T-helper 1 cell treated with Interleukin-12 subunit alpha and Interleukin-12 subunit beta and Interleukin-4 antibody, amounts not matched to agents 30 ng/mL and 1 ng/mL, for 36 hours (primary cell): ENCODE measurements around the gene HMGN4. TPM values are rescaled to one million over a fixed set of nuclear protein-coding genes. Genes with fewer than 3 reads are reported as not detected.
"Not testable (repeated sequence)": the region's sequence is repeated elsewhere in the genome, so short reads cannot be mapped to it uniquely, and the experiment has no call there.

Source experiments
- intact Hi-C: fragments of 100-400 bp; cut with micrococcal nuclease; formaldehyde crosslinking; loops from one replicate; pipeline ENCODE4 v1.15.1; 2024
- total RNA-seq: library from RNA; stranded (reverse); gene quantifications from 2 replicates; pipeline ENCODE4 v1.2.3, GENCODE V29; 2022

The HMGN4 gene
- total RNA-seq, 1 donor from 2014 or later: 84.5 TPM

DNA sequence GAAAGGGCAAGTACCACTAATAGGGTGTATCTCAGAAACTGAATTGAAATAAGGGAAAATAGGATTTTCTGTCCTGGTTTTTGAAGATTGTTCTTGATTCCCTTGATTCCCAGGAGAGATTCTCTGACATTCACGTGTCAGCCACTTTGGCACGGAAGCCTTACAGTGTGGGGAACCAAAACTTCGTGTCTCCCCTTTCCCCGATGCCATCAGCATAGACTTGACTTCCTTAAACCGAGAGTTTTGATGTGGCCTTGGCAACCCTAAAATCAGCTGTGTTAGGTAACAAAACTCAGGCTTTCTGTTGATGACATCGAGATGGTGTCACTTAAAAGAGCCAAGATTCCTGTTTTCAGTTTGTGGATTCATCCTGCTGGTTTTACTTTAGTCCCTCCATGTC lies 7.5 kb downstream of the HMGN4 start:
- intact Hi-C loops: no loop called here

DNA sequence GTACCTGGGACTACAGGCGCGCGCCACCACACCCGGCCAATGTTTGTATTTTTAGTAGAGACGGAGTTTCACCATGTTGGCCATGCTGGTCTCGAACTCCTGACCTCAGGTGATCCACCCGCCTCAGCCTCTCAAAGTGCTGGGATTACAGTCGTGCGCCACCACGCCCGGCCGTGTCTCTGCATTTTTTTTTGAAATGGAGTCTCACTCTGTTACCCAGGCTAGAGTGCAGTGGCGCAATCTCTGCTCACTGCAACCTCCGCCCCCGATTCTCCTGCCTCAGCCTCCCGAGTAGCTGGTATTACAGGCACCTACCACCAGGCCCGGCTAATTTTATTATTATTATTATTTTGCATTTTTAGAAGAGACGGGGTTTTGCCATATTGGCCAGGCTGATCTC lies 9.2 kb downstream of the HMGN4 start:
- intact Hi-C loops: not testable (repeated sequence)

DNA sequence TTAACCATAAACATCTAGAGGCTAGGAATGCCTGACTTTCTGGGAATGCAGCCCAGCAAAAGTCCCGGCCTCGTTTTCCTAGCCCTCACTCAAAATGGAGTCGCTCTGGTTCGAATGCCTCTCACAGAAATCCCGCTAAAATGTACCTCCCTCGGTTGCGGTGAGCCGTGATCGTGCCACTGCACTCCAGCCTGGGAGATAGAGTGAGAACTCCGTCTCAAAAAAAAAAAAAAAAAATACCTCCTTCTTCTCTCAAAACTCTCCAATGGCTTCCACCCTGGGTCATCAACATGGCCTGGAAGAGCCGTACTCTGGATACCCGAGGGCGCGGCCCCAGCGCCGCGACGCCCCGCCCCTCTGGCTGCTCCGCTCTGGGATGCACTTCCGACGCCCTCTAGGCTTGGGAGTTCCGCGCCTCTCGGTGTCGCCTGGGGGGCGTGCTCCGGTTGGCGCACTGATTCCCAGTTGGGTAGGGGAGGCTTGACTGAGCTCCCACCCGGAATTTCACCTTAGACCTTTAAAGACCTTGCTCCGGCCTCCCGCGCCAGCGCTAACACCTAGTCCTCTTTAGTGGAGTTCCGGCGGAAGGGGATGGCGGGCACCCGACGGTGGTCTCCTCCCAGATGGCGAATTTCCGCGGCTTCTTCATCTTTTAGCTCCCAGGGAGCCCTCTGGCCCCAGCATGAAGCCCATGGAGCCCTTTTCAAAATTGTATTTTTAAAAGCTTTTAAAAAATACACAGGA lies 12.3 kb downstream of the HMGN4 start:
- intact Hi-C loops: loop anchor here (5.0 kb wide), 4 partner anchors 78 to 927 kb away; a partner anchor contains a TSS

DNA sequence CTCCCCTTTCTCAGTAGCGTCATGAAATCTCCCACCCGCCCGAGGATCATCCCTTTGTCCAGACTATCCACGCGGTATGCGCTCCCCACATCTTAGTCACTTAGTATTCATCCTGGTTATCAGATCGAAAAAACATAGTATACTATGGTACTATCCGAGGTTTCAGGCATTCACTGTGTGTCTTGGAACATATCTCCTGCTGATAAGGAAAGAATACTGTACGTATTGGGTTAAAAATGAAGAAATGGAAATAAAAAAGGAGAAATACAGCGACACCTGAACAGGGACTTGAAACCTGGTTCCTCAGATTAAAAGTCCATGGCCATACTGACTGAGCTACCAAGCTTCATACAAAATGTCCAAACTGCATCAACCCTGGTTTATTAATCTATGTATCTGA lies 14.0 kb downstream of the HMGN4 start:
- intact Hi-C loops: loop anchor here (5.0 kb wide), 4 partner anchors 80 to 925 kb away; a partner anchor contains a TSS

DNA sequence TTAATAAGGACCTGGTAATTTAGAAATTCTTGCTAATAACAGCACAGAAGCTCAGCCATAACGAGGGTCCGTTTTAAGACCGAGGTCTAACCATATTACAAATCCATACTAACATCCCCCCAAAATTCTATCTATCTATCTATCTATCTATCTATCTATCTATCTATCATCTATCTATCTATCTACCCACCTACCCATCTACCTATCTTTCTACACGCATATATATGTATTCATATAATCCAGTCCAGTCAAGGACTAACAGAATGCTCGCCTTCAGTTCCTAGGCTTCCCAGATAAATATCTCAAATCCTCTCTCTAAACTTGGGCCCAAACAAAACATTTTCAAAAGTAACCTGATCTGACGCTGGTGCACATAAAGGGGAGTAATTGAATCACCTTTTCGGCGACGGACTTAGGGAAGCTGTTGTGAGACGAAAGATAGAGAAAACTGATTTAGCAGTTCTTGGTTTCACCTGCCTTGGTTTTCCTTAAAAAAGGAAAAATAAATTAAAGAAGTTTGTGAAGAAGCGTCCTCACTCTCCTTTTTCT lies 14.5 kb downstream of the HMGN4 start:
- intact Hi-C loops: loop anchor here (1.0 to 5.0 kb wide), 11 partner anchors 14 to 1201 kb away; partner anchors contain the start of genes BTN2A1, BTN3A1 and HMGN4

DNA sequence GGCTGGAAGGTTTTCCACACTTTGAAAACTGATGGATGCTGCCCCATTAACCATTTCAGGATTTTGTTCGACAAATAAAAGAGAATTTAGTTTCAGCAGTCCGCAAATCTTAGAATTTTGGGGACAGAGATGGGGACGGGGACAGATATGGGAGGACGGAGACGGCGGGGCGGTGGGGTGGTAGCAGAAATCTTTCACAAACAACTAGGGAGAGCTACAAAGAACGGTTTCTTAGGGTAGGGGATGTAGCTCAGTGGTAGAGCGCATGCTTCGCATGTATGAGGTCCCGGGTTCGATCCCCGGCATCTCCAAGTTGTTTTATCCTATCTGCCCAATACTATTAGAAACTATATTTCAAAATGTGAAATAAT lies 15.1 kb downstream of the HMGN4 start:
- intact Hi-C loops: loop anchor here (1.0 to 5.0 kb wide), 11 partner anchors 15 to 1200 kb away; partner anchors contain the start of genes BTN2A1, BTN3A1 and HMGN4

DNA sequence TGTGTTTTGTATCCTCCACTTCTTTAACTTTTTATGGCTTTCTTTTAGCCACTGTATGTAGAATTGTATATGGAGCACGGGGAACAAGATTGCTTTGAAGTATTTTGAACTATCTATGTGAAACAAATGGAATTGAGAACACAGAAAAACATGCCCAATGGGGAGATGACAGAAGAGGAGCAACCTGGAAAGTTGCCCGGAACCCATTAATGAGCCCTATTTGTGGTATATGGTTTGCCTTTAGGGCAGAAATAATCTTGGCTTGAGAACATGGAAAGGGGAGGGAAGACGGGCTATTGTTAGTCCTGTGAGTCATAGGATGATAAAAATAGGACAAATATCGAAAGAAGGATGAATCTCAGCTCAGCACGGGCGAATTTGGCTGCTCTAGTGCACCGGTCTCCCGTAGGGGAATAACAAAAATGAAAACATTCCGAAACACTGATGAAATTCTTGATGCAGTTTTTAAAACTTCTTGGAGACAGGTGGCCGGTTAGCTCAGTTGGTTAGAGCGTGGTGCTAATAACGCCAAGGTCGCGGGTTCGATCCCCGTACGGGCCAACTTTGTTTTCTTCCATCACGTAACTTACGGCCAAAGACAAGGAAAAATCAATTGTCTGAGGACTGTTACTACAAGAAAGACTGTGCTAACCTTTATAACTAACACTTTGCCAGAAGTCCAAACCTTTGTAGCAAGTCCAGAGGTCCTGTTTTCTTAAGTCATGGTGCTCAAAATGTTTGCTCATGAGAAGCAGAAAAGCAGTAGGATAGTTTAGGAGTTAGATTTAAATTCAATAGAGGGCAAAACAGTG lies 15.7 kb downstream of the HMGN4 start:
- intact Hi-C loops: loop anchor here (1.0 to 5.0 kb wide), 16 partner anchors 14 to 1349 kb away; partner anchors contain the start of genes ABT1, BTN2A1, BTN3A1 and HMGN4

DNA sequence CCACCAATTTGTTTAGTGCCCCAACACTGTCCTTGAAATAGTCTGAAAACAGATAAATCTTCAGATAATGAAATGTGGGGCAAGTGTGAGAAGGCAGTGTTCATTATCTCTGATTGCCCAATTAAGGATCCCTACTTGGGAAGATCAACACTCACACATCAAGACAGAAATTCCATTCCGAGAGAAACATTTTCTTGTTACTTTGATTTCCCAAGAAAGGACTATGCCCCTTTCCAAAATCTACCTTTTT lies 16.2 kb downstream of the HMGN4 start:
- intact Hi-C loops: loop anchor here (1.0 to 5.0 kb wide), 9 partner anchors 14 to 1348 kb away; partner anchors contain the start of gene ABT1

DNA sequence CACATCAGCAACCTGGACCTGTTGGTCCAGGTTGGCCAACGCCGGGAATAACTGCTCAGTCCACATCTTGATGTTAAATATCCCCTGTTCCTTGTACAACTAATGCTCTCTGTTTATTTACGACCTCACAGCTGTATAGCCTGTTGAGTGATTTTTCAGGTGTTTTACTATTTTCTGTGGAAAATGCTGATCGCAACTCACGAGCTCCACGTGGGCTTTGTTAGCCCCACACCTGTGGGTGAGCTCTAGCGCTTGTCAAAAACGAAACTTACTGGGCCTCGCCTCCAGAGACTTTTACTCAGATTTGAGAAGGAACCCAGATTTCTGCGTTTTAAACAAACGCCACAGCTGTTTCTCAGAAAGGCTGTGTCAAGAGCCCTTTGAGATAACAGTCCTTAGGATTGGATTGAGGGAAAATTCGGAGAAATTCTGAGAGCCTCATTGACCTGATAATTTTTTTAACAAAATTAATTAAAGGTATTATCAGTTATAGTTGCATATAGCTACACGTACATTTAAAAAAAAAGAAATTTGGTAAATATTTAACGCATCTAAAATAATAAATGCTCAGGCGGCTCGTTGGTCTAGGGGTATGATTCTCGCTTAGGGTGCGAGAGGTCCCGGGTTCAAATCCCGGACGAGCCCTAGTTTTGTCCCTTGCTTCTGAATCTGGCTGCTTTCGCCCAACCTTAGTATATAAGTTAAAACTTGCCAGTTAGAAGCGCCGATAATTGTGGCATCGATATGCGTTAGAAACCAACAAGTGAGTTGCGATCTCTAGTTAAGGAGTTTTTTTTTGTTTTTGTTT lies 16.7 kb downstream of the HMGN4 start:
- intact Hi-C loops: loop anchor here (1.0 to 5.0 kb wide), 10 partner anchors 13 to 1348 kb away; partner anchors contain the start of gene ABT1

DNA sequence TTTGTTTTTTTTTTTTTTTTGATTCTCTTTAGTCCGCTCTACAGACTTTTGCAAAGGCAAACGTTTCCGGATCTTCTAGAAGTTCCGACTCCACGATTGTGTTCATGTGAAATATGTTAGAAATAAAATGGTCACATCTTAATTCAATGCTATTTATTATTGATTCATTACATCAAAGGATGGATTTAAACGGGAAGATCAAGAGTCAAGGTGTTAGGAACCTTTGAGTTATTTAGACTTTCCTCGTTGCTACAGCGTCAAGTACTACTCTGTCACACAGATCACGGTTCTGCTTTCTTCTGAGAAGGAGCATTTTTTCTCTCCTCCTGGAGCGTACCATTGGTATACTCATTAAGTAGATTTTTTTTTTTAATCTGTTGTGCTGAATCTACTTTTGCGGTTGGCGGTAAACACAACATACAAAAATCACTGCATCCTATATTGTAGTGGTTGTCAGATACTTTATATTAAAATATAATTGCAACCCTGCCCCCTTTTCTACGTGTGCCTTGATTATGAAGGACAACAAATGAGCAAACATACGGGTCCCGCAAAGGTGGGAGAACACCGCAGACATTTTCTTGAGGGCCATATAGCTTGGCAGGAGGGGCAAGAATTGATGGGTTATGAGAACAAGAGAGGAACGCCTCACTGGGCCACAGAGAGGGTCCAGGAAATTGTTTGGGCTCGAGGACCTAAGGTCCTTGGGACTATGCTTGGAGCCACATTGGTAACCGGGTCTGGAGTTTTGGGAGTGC lies 17.5 kb downstream of the HMGN4 start:
- intact Hi-C loops: loop anchor here (1.0 to 2.0 kb wide), 2 partner anchors 228 to 1347 kb away; no protein-coding TSS in a partner anchor

DNA sequence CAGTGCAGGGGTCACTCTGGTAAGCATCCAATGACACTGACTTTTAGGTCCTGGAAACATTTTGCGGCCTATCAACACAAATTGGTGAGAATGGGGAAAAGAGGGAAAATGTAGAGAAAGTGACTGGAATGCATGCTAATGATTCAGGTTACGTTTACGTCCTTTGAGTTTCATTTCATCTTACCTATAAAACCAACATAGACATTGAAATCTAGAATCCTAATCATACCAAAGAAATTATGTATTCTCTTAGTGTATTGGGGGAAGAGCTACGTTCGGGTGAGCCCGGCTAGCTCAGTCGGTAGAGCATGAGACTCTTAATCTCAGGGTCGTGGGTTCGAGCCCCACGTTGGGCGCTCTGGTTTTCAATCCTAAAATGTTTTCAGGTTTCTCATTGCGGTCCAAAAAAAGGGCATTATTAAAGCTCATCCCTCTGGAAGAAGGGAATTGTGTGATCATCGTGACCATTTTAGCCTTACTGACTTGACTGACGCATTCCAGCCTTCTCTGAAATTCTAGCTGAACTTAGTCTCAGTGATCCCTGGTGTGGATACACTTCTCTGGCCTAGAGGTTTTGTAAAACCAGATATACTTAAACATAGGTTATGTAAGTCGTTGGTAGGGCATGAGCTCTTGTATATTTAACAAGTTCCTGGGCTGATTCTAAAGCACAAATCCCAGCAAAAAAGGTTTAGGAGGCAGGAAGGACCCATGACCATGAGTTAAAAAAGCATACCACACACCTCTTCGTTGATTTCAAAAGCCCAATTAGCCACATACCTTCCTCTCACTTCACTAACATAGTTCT lies 18.3 kb downstream of the HMGN4 start:
- intact Hi-C loops: no loop called here

DNA sequence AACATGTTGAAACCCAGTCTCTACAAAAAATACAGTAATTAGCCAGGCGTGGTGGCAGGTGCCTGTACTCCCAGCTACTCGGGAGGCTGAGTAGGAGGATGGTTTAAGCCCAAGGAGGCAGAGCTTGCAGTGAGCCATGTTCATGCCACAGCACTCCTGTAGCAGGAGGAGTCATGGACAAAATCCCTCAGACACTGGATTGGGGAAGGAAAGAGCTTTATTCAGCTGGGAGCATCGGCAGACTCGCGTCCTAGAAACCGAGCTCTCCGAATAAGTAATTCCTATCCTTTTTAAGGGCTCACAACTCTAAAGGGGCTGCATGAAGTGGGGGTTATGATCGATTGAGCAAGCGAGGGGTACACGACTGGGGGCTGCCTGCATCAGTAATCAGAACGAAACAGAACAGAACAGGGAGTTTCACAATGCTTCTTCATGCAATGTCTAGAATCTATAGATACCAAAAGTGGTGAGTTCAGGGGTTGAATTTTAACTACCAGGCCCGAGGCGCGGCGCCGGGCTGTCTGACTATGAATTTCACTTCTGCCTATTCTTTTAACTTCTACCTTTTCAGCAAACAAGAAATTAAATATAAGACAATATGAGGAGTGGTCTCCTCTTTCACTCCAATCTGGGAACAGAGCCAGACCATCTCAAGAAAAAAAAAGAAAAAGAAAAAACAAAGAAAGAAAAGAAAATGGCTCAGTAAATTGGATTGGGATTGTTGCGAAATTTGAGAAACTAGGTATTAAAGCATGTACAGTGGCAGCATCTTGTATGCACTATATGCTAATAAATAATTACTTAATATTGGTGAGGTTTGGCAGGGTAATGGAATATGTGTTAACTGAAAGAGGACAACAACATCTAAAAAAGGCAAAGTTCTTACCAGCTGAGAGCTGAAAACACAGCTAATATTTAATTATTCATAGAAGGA lies 23.6 kb downstream of the HMGN4 start:
- intact Hi-C loops: no loop called here

DNA sequence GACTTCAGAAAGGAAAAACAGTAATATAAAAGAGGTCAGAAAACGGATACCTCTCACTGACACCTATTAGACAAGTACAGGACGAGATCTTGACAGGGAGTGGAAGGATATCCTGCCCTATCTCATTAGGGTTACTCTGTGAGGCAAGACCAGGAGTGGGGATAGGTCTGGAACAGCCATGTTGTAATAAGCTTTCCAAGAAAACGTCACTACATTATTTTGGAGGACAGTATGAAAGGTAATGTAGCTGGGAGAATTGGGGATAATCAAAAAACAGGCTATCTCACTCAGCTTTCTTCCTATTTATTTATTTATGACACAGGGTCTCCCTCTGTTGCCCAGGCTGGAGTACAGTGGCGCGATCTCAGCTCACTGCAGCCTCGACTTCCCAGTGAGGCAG lies 25.3 kb downstream of the HMGN4 start:
- intact Hi-C loops: no loop called here

DNA sequence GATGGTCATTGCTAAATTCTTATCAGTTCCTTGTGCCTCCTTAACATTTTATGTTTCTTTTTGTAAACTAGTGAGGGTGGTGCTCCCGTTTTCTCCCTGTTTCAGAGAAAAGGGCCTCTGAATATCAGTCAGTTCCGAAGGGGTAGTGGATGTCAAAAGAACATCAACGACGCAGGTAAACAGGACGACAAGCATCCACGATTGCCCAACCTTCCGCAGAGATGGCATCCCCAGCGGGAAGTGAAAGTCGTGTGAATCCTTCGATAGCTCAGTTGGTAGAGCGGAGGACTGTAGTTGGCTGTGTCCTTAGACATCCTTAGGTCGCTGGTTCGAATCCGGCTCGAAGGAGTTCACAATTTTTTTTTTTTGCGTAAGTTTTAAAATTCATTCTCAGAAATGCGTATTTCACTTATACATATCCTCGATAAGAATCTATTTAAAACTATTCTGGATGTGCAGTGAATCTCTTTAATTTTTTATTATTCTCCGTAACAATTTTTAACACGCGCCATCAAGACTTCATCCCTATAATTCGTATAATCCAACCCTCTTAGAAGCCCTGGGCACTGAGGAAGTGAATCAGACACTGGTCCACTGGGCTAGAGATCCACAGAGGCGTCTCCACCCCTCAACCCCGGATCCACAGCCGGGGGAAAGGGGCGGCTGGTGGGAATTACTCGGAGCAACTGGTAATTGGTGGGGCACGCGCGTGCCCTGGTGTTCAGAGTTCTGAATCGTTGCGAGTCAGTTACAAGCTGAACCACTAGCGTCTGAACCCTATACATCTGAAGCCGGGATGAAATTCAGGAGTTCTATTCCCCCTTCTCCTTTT lies 30.7 kb downstream of the HMGN4 start:
- intact Hi-C loops: loop anchor here (1.0 kb wide), 9 partner anchors 15 to 394 kb away; partner anchors contain the start of genes BTN3A2 and HMGN4

DNA sequence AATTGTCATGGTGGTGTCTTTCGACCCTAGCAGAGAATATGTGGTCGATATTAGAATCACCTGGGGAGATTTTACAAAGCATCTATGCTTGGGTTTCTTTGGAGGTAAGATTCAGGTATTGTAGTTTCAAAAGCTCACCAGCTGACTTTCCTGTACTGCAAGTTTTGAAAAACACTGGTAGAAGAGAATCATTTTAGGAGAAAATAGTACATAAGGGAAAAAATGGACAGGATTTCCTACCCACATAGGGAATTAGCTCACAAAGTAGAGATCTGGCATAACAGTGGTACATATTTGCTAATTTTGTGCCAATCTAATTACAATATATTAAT lies 31.2 kb downstream of the HMGN4 start:
- intact Hi-C loops: loop anchor here (1.0 kb wide), 1 partner anchor 394 kb away; no protein-coding TSS in a partner anchor

DNA sequence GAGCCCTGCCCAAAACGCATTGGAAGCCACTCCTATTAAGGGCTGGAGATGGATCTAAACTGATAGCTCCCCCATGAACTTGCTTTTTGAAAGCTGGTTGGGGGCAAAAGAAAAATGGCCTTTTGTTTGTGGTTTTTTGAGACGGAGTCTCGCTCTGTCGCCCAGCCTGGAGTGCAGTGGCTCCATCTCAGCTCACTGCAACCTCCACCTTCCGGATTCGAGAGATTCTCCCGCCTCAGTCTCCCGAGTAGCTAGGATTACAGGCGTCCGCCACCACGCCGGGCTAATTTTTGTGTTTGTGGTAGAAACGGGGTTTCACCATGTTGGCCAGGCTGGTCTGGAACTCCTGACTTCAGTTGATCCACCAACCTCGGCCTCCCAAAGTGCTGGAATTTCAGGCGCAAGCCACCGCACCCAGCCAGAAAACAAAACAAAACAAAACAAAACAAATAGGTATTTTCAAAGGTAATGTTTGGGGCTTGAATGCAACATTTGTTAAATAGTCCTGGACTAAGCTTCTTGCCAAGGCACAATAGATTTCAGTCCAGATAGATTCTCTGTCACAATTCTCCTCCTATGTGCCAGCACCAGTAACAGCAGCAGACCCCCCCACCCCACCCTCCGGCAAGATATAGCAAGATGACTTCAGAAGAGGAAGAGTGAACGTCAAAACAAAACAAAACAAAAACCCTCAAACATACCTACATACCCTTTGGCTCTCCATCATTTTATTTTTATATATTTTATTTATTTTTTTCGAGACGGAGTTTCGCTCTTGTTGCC lies 32.1 kb downstream of the HMGN4 start:
- intact Hi-C loops: loop anchor here (10.0 kb wide), 1 partner anchor 1115 kb away; no protein-coding TSS in a partner anchor
